Measurements from ENCODE around the gene RNF123.

- TF ChIP-seq CTCF (IDR thresholded peaks at IDR 0.05; ENCODE audit: low read length) (no peak), EZH2 (IDR thresholded peaks at IDR 0.05; ENCODE audit: borderline replicate concordance, low read length) (no peak)
These were observed 26.8 kb downstream of the RNF123 start for GRCh38 chr3:49716169-49716568.

All from OCI-LY1 (cell line).